ENCODE measurements around the gene CES5A. TPM values are rescaled to one million over a fixed set of nuclear protein-coding genes. Genes with fewer than 3 reads are reported as not detected.

The CES5A gene
- not detected in 5 replicates for total RNA-seq (2022; extraction: Qiagen RNA extraction)

GRCh38 chr16:55875273-55875672 is at the start of gene CES5A:
Gene CES5A, minus strand, starts transcription at chr16:55875373. Its CDS starts 152 bp downstream, at chr16:55875221.

GRCh38 chr16:55832773-55833691 is 42.1 kb downstream of the CES5A start, which contains the start of gene CES1:
Gene CES1, minus strand, starts transcription at chr16:55833096. Its CDS starts 41 bp downstream, at chr16:55833055.

Other genes starting within 250 kb of the CES5A start
- 0.04 to 0.13 TPM (median 0.06 TPM) in 4 of 5 replicates, not detected in the other for gene SLC6A2, start 219.4 kb downstream of the CES5A start, total RNA-seq (2022; extraction: Qiagen RNA extraction)
- gene CES1, start 42.3 kb downstream of the CES5A start, total RNA-seq (2022; extraction: Qiagen RNA extraction): 29.2 to 43.0 TPM (median 33.9 TPM) in 5 replicates

All from A549 treated with dexamethasone at 1 μM for 4 hours (cell line).